Parathyroid adenoma (tissue), 2 donors: Measurements from ENCODE around the gene GPN2.

ENCODE experiments used
- H2AFZ ChIP-seq: fragments of 300-600 bp; sonication (generic); one replicate; pipeline ENCODE4 v1.7.0; 2017; ENCODE audit warnings: antibody characterized with exemption, mild to moderate bottlenecking
- H3K27ac ChIP-seq: fragments of 300-600 bp; sonication (generic); one replicate; pipeline ENCODE4 v1.7.0; 2017
- H3K27me3 ChIP-seq: fragments of 300-600 bp; sonication (generic); one replicate; pipeline ENCODE4 v1.7.0; 2017; ENCODE audit warnings: low read length; ENCODE audit not compliant: control insufficient read depth, insufficient read depth
- H3K36me3 ChIP-seq: fragments of 300-600 bp; sonication (generic); one replicate; pipeline ENCODE4 v1.7.0; 2017; ENCODE audit warnings: low read length; ENCODE audit not compliant: control insufficient read depth, insufficient read depth
- H3K4me1 ChIP-seq: fragments of 300-600 bp; sonication (generic); one replicate; pipeline ENCODE4 v1.7.0; 2017; ENCODE audit warnings: control low read depth
- H3K4me2 ChIP-seq: fragments of 300-600 bp; sonication (generic); one replicate; pipeline ENCODE4 v1.7.0; 2017; ENCODE audit warnings: low read length
- H3K4me3 ChIP-seq: fragments of 300-600 bp; sonication (generic); one replicate; pipeline ENCODE4 v1.7.0; 2017; ENCODE audit warnings: low read depth, low read length
- H3K79me2 ChIP-seq: fragments of 300-600 bp; sonication (generic); one replicate; pipeline ENCODE4 v1.7.0; 2017; ENCODE audit warnings: control low read depth
- H3K9ac ChIP-seq: fragments of 300-600 bp; sonication (generic); one replicate; pipeline ENCODE4 v1.7.0; 2017; ENCODE audit warnings: mild to moderate bottlenecking
- H3K9me3 ChIP-seq: fragments of 300-600 bp; sonication (generic); one replicate; pipeline ENCODE4 v1.7.0; 2017; ENCODE audit warnings: low read length; ENCODE audit not compliant: control insufficient read depth
- TF ChIP-seq, protein P1 (sequence below): fragments of 300-600 bp; sonication (generic); IDR thresholded peaks from one replicate; pipeline ENCODE4 v1.7.0; 2017; ENCODE audit warnings: antibody characterized with exemption, mild to moderate bottlenecking
- donor health status: primary hyperparathyroidism.

Gene GPN2

DNA sequence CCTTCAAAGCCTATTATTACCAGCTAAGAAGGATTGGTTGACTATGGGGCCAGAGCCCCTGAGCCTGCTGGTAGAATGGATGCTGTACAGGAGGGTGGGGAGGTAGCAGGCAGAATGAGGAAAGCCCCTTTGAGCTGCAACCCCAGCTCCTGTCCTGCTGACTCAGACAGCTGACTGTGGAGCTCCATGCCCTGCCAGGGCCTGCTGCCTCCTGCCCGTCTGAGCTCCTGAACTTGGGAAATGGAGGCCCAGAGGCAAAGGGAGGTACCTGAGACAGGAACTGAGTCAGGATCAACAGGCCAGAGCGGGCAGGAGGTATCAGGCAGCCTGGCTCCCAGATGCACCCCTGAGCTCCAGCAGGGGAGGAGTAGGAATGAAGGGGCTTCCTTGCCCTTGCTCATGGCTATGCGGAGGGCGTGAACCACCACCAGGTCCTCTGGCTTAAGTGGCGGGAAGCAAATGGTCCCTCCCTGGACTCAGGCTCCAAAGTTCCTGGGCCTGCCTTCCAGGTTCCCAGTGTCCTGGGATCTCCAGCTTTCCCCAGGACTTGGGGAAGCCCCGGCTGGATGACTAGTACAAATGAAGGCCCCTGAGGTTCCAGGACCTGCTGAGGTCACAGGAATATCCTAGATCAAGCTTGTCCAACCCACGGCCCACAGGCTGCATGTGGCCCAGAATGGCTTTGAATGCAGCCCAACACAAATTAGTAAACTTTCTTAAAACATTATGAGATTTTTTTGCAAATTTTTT is 31.0 kb downstream of the GPN2 start:
- H3K9ac ChIP-seq = no peak overlapping the region
- no peaks in the 10 kb centered on the region for H3K79me2 ChIP-seq
- H2AFZ ChIP-seq = no peak overlapping the region
- no peaks in the 10 kb centered on the region for H3K27me3 ChIP-seq
- H3K4me1 ChIP-seq = no peaks in the 10 kb centered on the region
- no peaks in the 10 kb centered on the region for H3K36me3 ChIP-seq
- TF ChIP-seq, protein P1, sequence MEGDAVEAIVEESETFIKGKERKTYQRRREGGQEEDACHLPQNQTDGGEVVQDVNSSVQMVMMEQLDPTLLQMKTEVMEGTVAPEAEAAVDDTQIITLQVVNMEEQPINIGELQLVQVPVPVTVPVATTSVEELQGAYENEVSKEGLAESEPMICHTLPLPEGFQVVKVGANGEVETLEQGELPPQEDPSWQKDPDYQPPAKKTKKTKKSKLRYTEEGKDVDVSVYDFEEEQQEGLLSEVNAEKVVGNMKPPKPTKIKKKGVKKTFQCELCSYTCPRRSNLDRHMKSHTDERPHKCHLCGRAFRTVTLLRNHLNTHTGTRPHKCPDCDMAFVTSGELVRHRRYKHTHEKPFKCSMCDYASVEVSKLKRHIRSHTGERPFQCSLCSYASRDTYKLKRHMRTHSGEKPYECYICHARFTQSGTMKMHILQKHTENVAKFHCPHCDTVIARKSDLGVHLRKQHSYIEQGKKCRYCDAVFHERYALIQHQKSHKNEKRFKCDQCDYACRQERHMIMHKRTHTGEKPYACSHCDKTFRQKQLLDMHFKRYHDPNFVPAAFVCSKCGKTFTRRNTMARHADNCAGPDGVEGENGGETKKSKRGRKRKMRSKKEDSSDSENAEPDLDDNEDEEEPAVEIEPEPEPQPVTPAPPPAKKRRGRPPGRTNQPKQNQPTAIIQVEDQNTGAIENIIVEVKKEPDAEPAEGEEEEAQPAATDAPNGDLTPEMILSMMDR = no peak
- H3K27ac ChIP-seq = no peak overlapping the region
- H3K9me3 ChIP-seq = no peaks in the 10 kb centered on the region
- no peak overlapping the region for H3K4me2 ChIP-seq
- no peak overlapping the region for H3K4me3 ChIP-seq

- TF ChIP-seq, protein P1 = no peak
- Histone ChIP-seq H3K9ac (no peak overlapping the region), H3K4me2 (no peak overlapping the region), H3K9me3 (no peaks in the 10 kb centered on the region), H3K4me1 (no peaks in the 10 kb centered on the region), H2AFZ (no peak overlapping the region), H3K36me3 (no peaks in the 10 kb centered on the region), H3K27ac (no peak overlapping the region), H3K4me3 (no peak overlapping the region), H3K27me3 (no peaks in the 10 kb centered on the region), H3K79me2 (no peaks in the 10 kb centered on the region)
These were observed 31.9 kb downstream of the GPN2 start for GRCh38 chr1:26858160-26858559.

- no peaks in the 10 kb centered on the region for H3K36me3 ChIP-seq
- H3K27ac ChIP-seq = no peak overlapping the region
- H3K4me2 ChIP-seq = no peak overlapping the region
- H3K9me3 ChIP-seq = no peaks in the 10 kb centered on the region
- H3K27me3 ChIP-seq = no peaks in the 10 kb centered on the region
- H3K9ac ChIP-seq = no peak overlapping the region
- TF ChIP-seq, protein P1 = no peak
- no peaks in the 10 kb centered on the region for H3K4me1 ChIP-seq
- H2AFZ ChIP-seq = no peak overlapping the region
- H3K79me2 ChIP-seq = no peaks in the 10 kb centered on the region
- no peak overlapping the region for H3K4me3 ChIP-seq
These were observed 32.5 kb downstream of the GPN2 start for GRCh38 chr1:26857473-26858060.

GRCh38 chr1:26856604-26857469 is 33.2 kb downstream of the GPN2 start:
- Histone ChIP-seq H2AFZ (no peak overlapping the region), H3K27ac (no peak overlapping the region), H3K9me3 (no peaks in the 10 kb centered on the region), H3K27me3 (no peaks in the 10 kb centered on the region), H3K4me3 (no peak overlapping the region), H3K9ac (no peak overlapping the region), H3K4me1 (no peaks in the 10 kb centered on the region), H3K79me2 (no peaks in the 10 kb centered on the region), H3K36me3 (no peaks in the 10 kb centered on the region), H3K4me2 (no peak overlapping the region)
- TF ChIP-seq, protein P1 = no peak
